Measurements from ENCODE around the gene PRADC1. TPM values are rescaled to one million over a fixed set of nuclear protein-coding genes. Genes with fewer than 3 reads are reported as not detected.

The PRADC1 gene
- total RNA-seq, 1 donor from 2014 or later: 20.4 TPM

DNA sequence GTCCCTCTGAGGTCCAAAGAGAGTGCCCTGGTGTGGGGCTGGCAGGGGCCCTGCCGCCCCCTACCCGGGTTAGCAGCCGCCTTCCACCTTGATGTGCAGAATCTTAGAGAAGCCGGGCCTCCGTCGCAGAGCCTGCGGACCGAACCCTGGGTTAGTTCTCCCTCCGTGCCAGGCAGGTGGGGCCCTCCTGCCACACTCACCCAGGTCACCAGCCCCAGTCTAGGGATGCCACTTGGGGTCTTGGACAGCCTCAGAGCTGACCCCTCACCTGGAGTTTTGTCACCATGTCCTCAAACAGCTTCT is 25.8 kb upstream of the PRADC1 start:
- no peak for DNase-seq (ENCODE audit: low read depth in 2 of 2)

DNA sequence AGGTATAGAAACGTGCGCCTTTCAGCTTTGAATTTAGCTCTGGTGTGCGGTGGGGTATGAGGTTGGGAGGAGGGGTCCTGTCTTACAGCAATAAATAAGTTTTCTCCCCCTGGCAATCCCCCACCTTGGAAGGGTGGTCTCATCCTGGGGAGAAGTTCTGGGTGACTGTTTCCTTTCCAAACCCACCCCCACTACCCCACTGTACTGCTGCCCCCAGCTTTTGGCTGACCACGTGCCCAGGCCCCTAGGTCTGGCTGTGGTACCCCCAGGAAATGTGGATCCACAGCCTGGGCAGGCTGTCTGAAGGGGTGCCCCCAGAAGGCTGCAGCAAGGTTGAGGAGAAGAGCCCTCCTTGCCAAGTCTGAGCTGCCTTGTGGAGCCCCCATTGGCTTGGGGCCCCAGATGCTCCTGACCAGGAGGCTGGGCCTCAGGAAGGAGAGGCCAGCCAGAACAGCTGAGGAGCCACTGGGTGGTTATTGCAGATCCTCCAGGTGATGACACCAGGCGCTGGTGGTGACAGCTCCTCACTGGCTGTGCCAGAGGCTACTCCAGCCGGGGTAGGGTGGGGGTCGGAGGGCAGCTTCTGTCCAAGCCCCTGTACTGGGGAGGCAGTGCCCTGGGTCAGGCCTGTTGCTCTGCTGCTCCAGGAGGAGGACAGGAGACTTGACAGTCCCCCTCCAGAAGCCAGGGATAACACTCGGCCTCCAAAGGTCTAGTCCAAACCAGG is 25.3 kb upstream of the PRADC1 start:
- DNase-seq (ENCODE audit: low read depth in 2 of 2): no peak

DNA sequence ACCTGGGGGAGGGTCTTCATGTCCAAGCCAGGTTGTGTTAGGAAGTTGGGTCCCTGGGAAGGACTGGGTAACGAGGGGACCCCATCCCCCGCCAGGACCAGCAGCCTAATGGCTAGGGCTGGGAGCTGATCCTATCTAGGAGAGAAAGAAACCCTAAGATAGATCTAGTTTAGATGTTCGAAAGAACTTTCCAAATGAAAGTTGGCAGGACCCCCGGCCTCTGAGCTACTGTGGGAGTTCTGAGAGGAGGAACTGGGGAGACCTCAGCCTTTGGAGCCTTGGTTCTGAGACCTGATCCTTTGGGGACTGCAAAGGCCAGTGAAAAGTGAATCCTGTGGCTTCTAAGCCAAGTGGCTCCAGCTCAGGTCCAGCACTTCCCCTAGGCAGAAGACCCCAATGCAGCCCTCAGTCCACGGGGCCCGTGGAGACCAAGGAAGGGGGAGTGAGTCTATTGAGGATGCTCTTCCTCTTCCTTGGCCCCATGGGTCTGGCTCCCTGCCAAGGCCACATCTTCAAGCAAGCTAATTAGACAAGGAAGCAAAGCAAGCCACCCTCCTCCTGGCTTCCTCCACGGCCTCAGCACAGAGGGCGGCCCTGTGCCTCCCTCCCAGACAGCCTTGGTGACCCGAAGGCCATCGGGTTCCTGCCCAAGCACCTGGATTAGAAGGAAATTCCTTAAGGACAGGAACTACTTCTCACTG is 24.5 kb upstream of the PRADC1 start:
- DNase-seq (ENCODE audit: low read depth in 2 of 2): no peak

DNA sequence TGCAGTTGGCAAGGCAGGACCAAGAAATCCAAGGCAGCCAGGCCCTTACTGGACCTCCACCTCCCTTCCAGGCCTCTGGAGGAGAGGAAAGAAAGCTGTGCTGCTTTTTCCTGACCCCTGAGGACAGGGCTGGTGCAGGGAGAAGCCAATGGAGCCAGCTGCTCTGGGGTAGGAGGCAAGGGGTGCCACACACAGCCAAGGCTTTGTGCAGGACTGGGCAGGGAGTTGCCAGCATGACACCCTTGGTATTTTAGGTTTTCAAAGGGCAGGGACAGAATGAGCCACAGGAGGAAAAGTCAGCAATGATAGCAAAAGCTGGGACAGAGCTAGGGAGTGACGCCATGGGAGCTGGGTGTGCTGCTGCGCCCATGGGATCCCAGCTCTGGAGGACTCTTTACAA is 24.0 kb upstream of the PRADC1 start:
- no peak for DNase-seq (ENCODE audit: low read depth in 2 of 2)

- no peak for DNase-seq (ENCODE audit: low read depth in 2 of 2)
These were observed 23.5 kb upstream of the PRADC1 start for GRCh38 chr2:73256618-73256922.

- DNase-seq (ENCODE audit: low read depth in 2 of 2): no peak
These were observed 23.0 kb upstream of the PRADC1 start for GRCh38 chr2:73255907-73256617.

DNA sequence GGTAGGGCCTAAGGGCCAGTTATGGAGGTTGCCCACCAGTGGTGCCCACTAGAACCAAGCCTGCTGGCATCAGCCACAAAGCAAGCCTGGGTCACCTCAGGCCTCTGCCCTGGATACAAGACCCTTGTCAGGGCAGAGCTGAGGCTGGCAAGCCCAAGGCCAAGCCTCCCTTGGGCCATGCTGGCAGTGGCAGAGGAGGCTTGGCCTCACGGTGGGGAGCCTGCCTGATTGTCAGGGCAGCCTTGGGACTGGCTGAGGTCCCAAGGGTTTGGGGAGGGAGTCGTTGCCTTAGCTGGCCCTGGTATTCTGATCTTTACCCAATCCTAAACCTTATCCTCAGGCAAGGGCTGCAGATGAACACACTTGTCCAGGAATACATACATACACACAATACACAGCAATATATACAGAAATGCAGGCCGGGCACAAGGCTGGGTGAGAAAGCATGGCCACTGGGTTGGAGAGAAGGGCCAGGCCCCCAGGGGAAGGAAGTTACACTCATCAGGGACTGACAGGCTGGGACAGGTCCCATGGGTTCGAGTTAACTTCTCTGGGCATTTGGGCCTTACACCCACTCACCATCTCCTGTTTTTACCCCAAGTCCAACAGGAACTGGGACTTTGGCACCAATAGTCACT is 22.1 kb upstream of the PRADC1 start:
- no peak for DNase-seq (ENCODE audit: low read depth in 2 of 2)

DNA sequence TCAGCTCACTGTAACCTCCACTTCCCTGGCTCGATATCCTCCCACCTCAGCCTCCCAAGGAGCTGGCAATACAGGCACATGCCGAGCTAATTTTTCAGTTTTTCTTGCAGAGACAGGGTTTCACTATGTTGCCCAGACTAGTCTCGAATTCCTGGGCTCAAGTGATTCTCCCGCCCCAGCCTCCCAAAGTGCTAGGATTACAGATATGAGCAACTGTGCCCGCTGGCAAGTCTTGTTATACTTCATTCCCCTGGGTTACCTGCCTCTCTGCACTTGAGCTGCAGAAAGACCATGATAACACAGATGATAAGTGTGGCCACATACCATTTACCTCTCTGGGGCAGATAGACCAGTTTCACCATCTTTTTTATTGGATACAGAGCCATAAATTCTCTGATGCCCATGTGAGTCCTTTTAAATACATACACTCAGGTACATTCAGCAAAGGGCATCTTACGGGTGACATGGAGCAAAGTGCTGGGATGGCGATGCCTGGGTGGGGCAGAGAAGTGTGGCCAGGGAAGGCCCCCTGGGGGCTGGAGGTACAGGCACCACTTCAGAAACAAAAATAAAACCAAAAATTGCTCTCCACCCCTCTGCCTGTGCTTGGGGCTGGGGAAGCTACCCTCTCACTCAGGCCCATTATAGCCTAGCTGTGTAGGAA is 21.4 kb upstream of the PRADC1 start:
- DNase-seq (ENCODE audit: low read depth in 2 of 2): no peak

- no peak for DNase-seq (ENCODE audit: low read depth in 2 of 2)
These were observed 20.9 kb upstream of the PRADC1 start for GRCh38 chr2:73253901-73254300.

DNA sequence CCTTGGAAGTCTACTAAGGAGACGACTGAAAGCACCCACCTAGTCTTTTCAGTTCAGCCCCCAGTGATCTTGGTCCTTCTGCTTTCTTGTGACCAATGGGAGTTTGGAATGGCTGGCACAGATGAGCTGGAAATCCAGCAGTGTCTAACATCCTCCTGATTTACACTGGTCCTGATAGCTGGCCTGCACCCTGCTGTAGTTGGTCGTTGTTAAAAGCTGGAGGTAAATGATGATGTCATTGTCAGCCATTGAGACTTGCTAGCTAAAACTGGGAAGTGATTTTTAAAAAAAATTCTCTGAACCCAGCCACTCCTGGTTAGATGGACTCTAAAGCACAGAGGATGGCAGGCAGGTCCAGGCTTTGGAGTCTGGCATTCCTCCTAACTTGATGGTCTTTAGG is 20.4 kb upstream of the PRADC1 start:
- no peak for DNase-seq (ENCODE audit: low read depth in 2 of 2)

DNA sequence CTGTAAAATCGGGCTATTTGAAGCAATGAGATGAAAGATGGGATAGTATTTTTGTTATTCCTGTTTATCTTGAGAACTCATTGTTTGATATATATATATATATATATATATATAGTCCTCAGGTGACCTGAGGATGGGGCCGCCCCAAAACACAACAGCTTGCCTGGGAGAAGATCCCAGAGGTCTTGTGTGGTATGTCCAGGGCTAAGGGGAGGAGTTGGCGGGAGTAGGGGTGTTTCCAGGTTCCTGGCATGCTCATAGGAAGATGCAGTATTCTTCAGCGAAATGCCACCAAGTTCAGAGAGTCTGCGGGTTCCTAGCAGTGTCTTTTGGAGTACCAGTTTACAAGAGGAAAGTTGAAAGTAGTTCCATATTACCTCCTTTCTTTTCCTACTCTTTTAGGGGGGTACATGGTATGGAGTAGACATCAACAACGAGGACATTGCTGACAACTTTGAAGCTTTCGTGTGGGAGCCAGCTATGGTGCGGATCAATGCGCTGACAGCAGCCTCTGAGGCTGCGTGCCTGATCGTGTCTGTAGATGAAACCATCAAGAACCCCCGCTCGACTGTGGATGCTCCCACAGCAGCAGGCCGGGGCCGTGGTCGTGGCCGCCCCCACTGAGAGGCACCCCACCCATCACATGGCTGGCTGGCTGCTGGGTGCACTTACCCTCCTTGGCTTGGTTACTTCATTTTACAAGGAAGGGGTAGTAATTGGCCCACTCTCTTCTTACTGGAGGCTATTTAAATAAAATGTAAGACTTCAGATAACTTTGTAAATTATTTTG is 19.4 kb upstream of the PRADC1 start:
- no peak for DNase-seq (ENCODE audit: low read depth in 2 of 2)

DNA sequence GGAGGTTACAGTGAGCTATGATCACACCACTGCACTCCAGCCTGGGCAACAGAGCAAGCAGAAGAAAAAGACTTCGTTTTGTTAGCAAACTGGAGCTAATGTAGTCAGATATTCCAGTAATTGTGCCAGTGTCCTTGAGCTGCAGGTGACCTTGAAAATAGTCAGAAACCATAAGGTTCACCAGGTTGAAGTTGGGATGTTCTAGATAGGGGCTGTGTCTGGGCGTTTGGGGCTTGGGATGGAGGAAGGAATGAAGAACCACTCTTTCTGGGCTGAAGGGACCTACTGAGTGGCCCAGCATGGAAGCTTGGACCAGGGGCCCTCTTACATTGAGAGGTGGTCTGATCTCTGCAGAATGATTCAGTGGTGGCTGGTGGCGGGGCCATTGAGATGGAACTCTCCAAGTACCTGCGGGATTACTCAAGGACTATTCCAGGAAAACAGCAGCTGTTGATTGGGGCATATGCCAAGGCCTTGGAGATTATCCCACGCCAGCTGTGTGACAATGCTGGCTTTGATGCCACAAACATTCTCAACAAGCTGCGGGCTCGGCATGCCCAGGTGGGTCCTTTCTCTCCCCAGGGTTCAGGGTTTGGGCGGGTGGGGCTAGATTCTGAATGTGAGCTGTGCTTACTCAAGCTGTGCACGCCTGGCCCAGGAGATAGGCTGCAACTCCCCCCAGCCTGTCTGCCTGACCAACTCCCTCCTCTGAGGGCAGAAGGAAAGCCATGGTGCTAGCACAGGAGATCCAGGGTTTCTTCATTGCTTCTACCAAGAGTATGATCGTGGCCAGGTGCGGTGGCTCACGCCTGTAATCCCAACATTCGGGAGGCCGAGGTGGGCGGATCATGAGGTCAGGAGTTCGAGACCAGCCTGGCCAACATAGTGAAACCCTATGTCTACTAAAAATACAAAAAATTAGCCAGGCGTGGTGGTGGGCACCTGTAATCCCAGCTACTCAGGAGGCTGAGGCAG is 18.1 kb upstream of the PRADC1 start:
- no peak for DNase-seq (ENCODE audit: low read depth in 2 of 2)

GRCh38 chr2:73249636-73250035 is 16.6 kb upstream of the PRADC1 start:
- no peak for DNase-seq (ENCODE audit: low read depth in 2 of 2)

DNA sequence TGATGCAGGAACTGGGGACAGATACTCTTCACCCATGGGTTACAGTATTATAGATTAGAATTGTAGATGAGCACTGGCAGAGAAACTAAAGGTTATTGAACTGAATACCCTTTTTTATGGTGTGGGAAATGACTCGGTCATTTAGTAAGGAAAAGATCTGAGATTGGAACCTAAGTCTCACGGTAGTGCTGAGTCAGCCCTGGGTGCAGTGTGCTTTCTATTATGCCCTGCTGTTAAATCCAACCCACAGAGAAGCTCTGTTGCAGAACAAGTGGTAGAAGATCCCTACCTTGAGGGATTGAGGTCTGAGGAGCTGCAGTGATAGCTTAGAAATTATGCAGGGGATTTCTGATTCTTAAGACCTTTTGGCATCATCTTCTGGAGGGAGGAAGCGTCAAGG is 13.8 kb upstream of the PRADC1 start:
- no peak for DNase-seq (ENCODE audit: low read depth in 2 of 2)

GRCh38 chr2:73244580-73244979 is 11.5 kb upstream of the PRADC1 start:
- DNase-seq (ENCODE audit: low read depth in 2 of 2): no peak

GRCh38 chr2:73243884-73244570 is 11.0 kb upstream of the PRADC1 start:
- no peak for DNase-seq (ENCODE audit: low read depth in 2 of 2)

DNA sequence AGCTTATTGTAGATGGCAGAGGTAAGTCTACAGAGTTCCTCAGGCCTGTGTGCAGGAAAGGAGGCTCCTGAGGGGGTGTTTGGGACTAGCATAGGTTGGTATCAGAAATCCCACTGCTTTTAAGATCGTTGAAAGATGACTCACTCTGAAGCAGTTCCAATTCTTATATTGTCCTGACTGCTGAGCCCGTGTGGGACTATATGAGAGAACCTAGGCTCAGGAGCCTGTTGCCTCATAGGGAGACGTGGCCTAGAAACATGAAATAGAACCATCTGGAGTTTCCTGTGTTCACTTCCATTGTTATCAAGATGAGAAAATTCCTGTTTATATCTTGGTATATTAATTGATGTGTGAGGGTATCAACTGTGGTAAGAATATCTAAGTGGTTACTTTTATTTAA is 6.7 kb upstream of the PRADC1 start:
- peak in 1 of 2 donors; percentile 81 for DNase-seq (ENCODE audit: low read depth in 2 of 2)

DNA sequence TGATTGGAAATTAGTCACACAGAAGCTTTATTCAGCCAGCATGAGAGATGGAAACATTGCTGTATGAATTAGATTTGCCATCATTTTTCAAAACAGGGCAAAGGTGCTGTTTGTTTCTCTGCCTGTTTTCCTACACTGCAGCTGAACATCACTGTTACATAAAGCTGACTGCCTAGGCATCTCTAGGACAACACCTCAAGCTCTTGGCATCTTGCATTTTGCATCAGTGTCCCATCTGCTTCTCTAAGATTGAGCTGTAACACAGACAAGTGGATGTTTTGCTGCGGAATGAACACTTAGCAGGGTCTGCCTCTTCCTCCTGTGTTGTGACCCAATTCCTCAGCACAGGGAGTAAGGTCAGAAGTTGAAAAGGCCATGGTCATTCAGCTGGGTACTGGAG is 5.9 kb upstream of the PRADC1 start:
- DNase-seq (ENCODE audit: low read depth in 2 of 2): no peak

DNA sequence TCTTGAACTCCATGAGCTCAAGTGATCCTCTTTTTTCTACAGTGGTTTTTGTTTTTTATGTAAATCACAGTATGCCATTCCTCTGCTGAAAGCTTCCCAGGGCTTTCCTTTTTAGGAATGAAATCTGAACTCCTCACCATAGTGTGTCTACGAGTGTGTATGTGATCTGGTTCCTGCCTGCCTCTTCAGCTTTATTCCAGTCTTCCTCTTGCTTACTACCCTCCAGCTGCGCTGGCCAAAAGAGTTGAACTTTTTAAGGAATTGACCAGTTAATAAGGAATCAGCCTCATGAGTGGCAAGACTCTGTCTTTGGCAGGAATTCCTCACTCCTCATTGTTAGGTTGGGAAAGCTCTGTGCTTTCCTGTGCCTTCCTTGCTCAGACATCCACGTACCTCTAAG is 5.1 kb upstream of the PRADC1 start:
- DNase-seq (ENCODE audit: low read depth in 2 of 2): no peak

Measured in dermis microvascular lymphatic vessel endothelial cell (primary cell).